Liver (tissue), 9 donors: ENCODE data around the gene FAM221B. TPM values are rescaled to one million over a fixed set of nuclear protein-coding genes. Genes with fewer than 3 reads are reported as not detected.

Experiments
- DNase-seq: peaks from one replicate; pipeline ENCODE4 v3.0.0-alpha.2; 2017; ENCODE audit warnings: low spot score
- H3K27ac ChIP-seq, 2 donors: one replicate each; pipeline ENCODE4 v1.7.0; 2013; ENCODE audit warnings: inconsistent platforms in 2 of 2, low read length in 2 of 2, control low read depth in 1 of 2, low read depth in 1 of 2, mild to moderate bottlenecking in 1 of 2
- H3K27me3 ChIP-seq, 4 donors: one replicate each; pipeline versions ENCODE4 v1.6.1 to v1.7.0; 2013; ENCODE audit warnings: low read length in 3 of 4, inconsistent platforms in 1 of 4, mild to moderate bottlenecking in 1 of 4, moderate library complexity in 1 of 4; ENCODE audit not compliant: control insufficient read depth in 4 of 4, insufficient read depth in 4 of 4
- H3K36me3 ChIP-seq, 4 donors: one replicate each; pipeline versions ENCODE4 v1.6.1 to v1.7.0; 2013; ENCODE audit warnings: low read length in 3 of 4, mild to moderate bottlenecking in 3 of 4, low read depth in 1 of 4, moderate library complexity in 1 of 4; ENCODE audit not compliant: control insufficient read depth in 4 of 4, insufficient read depth in 3 of 4
- H3K4me1 ChIP-seq, 4 donors: one replicate each; pipeline versions ENCODE4 v1.6.1 to v1.7.0; 2013; ENCODE audit warnings: low read length in 3 of 4, mild to moderate bottlenecking in 3 of 4, moderate library complexity in 1 of 4; ENCODE audit not compliant: control insufficient read depth in 4 of 4, insufficient read depth in 4 of 4
- H3K4me3 ChIP-seq, 3 donors: one replicate each; pipeline versions ENCODE4 v1.6.1 to v1.7.0; 2013; ENCODE audit warnings: low read length in 3 of 3, control low read depth in 1 of 3, low read depth in 1 of 3, mild to moderate bottlenecking in 1 of 3
- H3K9ac ChIP-seq, 2 donors: one replicate each; pipeline ENCODE4 v1.7.0; 2013; ENCODE audit warnings: low read length in 2 of 2, mild to moderate bottlenecking in 2 of 2, moderate library complexity in 2 of 2, control low read depth in 1 of 2, low read depth in 1 of 2
- H3K9me3 ChIP-seq, 4 donors: one replicate each; pipeline versions ENCODE4 v1.6.1 to v1.7.0; 2013; ENCODE audit warnings: low read length in 3 of 4; ENCODE audit not compliant: control insufficient read depth in 4 of 4
- CTCF ChIP-seq: fragments of 150-350 bp; IDR thresholded peaks from 2 replicates; pipeline ENCODE4 v1.5.1; 2017; ENCODE audit warnings: improper control_type of control experiment, low read depth, low read length; ENCODE audit not compliant: missing input control
- EGR1 ChIP-seq, 2 donors: IDR thresholded peaks; 2 replicates each; pipeline ENCODE4 v1.6.1; 2016 to 2018; ENCODE audit warnings: antibody characterized with exemption in 2 of 2, low read depth in 2 of 2
- FOXA1 ChIP-seq: IDR thresholded peaks from 2 replicates; pipeline ENCODE4 v1.6.1; 2016; ENCODE audit warnings: antibody characterized with exemption
- FOXA2 ChIP-seq: IDR thresholded peaks from 2 replicates; pipeline ENCODE4 v1.6.1; 2016; ENCODE audit warnings: antibody characterized with exemption
- GABPA ChIP-seq, 2 donors: IDR thresholded peaks in 1 of 2; conservative IDR thresholded peaks in 1 of 2; 2 replicates each; pipeline ENCODE4 v1.6.1; 2016; ENCODE audit warnings: antibody characterized with exemption in 2 of 2, mild to moderate bottlenecking in 1 of 2, moderate library complexity in 1 of 2
- HNF4A ChIP-seq, 2 donors: conservative IDR thresholded peaks; 2 replicates each; pipeline ENCODE4 v1.6.1; 2016; ENCODE audit warnings: antibody characterized with exemption in 2 of 2, mild to moderate bottlenecking in 2 of 2
- JUND ChIP-seq, 2 donors: IDR thresholded peaks; 2 replicates each; pipeline ENCODE4 v1.6.1; 2016; ENCODE audit warnings: antibody characterized with exemption in 2 of 2
- NR2F2 ChIP-seq: IDR thresholded peaks from 2 replicates; pipeline ENCODE4 v1.6.1; 2016; ENCODE audit warnings: antibody characterized with exemption
- SP1 ChIP-seq: IDR thresholded peaks from 2 replicates; pipeline ENCODE4 v1.6.1; 2018; ENCODE audit warnings: antibody characterized with exemption, mild to moderate bottlenecking
- TAF1 ChIP-seq: conservative IDR thresholded peaks from 2 replicates; pipeline ENCODE4 v1.6.1; 2016; ENCODE audit warnings: antibody characterized with exemption, mild to moderate bottlenecking
- YY1 ChIP-seq: IDR thresholded peaks from 2 replicates; pipeline ENCODE4 v1.6.1; 2016; ENCODE audit warnings: antibody characterized with exemption, mild to moderate bottlenecking
- ZBTB33 ChIP-seq: IDR thresholded peaks from 2 replicates; pipeline ENCODE4 v1.6.1; 2016; ENCODE audit warnings: antibody characterized with exemption
- WGBS: extraction: QIAGEN DNeasy Blood & Tissue Kit; methylation state at CpG from one replicate; pipeline ENCODE4 v1.1.7; 2013; 5-methylcytosine and 5-hydroxymethylcytosine counted together
- polyA plus RNA-seq, 2 donors: library from polyadenylated mRNA; stranded (reverse) in 1 of 2; unstranded in 1 of 2; fragments of 200-250 nt in 1 of 2; fragments of >200 nt in 1 of 2; fragmentation: Nextera tagmentation in 1 of 2; extraction: Ambion mirVana in 1 of 2; gene quantifications; one replicate each; pipeline versions ENCODE4 v1.2.1 to v1.2.3, GENCODE V29; 2013 to 2015
- total RNA-seq, 2 donors: library from RNA; depleted of rRNA; stranded (reverse); fragments of >200 nt; gene quantifications; one replicate each; pipeline ENCODE4 v1.2.3, GENCODE V29; 2014
- TF ChIP-seq, protein P1 (sequence below): IDR thresholded peaks from 2 replicates; pipeline ENCODE4 v1.6.1; 2016; ENCODE audit warnings: antibody characterized with exemption
- TF ChIP-seq, protein P2 (sequence below): IDR thresholded peaks from 2 replicates; pipeline ENCODE4 v1.6.1; 2016; ENCODE audit warnings: antibody characterized with exemption
- donor health status: healthy.
- donor health status: healthy.
- donor health status: healthy.
- donor health status: healthy.
- donor health status: healthy.

FAM221B gene
- total and polyA plus RNA-seq, 4 donors = 0.35 TPM; not detected in 3

- H3K4me3 ChIP-seq = no peak overlapping the region
- H3K9me3 ChIP-seq = no peaks in the 10 kb centered on the region
- H3K27ac ChIP-seq = no peak overlapping the region
- DNase-seq = no peak
- H3K36me3 ChIP-seq = peaks cover 0 to 5% (median 0%) of the 10 kb centered on the region in 4 donors
- no peak overlapping the region for H3K9ac ChIP-seq
- peaks cover 0 to 5% (median 1%) of the 10 kb centered on the region in 4 donors for H3K4me1 ChIP-seq
- H3K27me3 ChIP-seq = no peaks in the 10 kb centered on the region
- 86% methylated on average over 4 of the region's 4 CpGs for WGBS
- TF ChIP-seq, protein P1, sequence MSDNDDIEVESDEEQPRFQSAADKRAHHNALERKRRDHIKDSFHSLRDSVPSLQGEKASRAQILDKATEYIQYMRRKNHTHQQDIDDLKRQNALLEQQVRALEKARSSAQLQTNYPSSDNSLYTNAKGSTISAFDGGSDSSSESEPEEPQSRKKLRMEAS = no peak
- TF ChIP-seq EGR1 (IDR thresholded peaks at IDR 0.05; ENCODE audit: low read depth in 2 of 2) (no peak), YY1 (no peak), HNF4A (conservative IDR thresholded peaks at IDR 0.05) (no peak), TAF1 (no peak), GABPA (IDR thresholded peaks at IDR 0.05 in 1 of 2, conservative IDR thresholded peaks at IDR 0.05 in 1 of 2) (no peak), FOXA2 (no peak), ZBTB33 (no peak), NR2F2 (no peak)
Observed at GRCh38 chr9:35847792-35848572, 19.4 kb upstream of the FAM221B start.

DNA sequence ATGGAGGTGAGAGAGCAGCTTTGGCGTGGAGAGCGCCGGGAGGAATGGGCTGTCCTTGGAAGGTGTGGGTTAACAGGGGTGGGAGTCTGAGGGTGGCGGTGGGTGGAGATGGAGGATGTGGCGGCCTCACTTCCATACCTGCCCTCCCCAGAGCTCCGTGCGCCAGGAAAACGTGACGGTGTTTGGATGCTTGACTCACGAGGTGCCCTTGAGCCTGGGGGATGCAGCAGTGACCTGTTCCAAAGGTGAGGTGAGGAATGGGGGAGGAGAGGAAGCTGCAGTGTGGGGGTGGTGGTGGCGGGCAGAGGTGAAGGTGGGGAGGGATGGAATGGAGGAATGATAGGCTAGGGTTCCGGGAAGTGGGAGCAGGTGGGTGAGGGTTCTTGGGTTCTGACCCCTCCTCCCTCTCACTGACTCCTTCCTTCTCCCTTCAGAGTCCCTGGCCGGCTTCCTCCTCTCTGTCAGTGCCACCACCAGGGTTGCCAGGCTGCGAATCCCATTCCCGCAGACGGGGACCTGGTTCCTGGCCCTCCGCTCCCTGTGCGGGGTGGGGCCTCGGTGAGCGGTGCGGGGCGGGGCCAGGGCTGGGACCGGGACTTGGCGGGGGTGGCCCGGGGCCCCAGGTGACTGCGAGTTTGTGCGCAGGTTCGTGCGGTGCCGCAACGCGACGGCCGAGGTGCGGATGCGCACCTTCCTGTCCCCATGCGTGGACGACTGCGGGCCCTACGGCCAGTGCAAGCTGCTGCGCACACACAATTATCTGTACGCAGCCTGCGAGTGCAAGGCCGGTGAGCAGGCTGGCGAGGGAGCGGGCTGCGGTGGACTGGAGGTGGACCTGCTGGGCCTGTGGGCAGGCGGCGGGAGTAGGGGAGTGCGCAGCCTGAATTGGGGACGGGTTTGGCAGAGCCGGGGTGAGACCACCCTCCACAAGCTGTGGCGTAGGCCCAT, 17.6 kb upstream of the FAM221B start:
- no peak overlapping the region for H3K4me3 ChIP-seq

More for the DNA sequence above, 17.6 kb upstream of the FAM221B start:
- H3K9me3 ChIP-seq = no peaks in the 10 kb centered on the region
- DNase-seq = no peak
- peaks cover 0 to 5% (median 0%) of the 10 kb centered on the region in 4 donors for H3K36me3 ChIP-seq
- H3K9ac ChIP-seq = no peak overlapping the region
- H3K27ac ChIP-seq = no peak overlapping the region
- H3K27me3 ChIP-seq = no peaks in the 10 kb centered on the region
- no peak for TF ChIP-seq SP1
- TF ChIP-seq ZBTB33 = no peak
- no peak for TF ChIP-seq HNF4A (conservative IDR thresholded peaks at IDR 0.05)
- TF ChIP-seq JUND (IDR thresholded peaks at IDR 0.05) = no peak
- TF ChIP-seq GABPA (IDR thresholded peaks at IDR 0.05 in 1 of 2, conservative IDR thresholded peaks at IDR 0.05 in 1 of 2) = no peak
- TF ChIP-seq NR2F2 = no peak
- no peak for TF ChIP-seq CTCF
- TF ChIP-seq YY1 = no peak
- no peak for TF ChIP-seq TAF1
- TF ChIP-seq, protein P2, sequence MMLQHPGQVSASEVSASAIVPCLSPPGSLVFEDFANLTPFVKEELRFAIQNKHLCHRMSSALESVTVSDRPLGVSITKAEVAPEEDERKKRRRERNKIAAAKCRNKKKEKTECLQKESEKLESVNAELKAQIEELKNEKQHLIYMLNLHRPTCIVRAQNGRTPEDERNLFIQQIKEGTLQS = no peak
- TF ChIP-seq FOXA1 = no peak
- TF ChIP-seq, protein P1 = no peak
- 81% methylated on average over 53 of the region's 53 CpGs for WGBS
- peaks cover 0 to 5% (median 1%) of the 10 kb centered on the region in 4 donors for H3K4me1 ChIP-seq
